ENCODE data around the gene XPC.

GRCh38 chr3:14161282-14161681, 17.1 kb downstream of the XPC start:
- TF ChIP-seq CTCF (conservative IDR thresholded peaks at IDR 0.05) (no peak), ZFX (IDR thresholded peaks at IDR 0.05) (no peak)

All from C4-2B (cell line).